Measurements from ENCODE around the gene GINS1. TPM values are rescaled to one million over a fixed set of nuclear protein-coding genes. Genes with fewer than 3 reads are reported as not detected.

The GINS1 gene
- total RNA-seq, 1 donor from 2014 or later: not detected

- Histone ChIP-seq H3K27me3 (no peaks in the 10 kb centered on the region), H3K27ac (no peak overlapping the region), H3K4me1 (no peaks in the 10 kb centered on the region), H3K4me3 (no peak overlapping the region), H3K9me3 (no peaks in the 10 kb centered on the region), H3K36me3 (peaks cover 37 to 44% of the 10 kb centered on the region in 2 donors)
- no peak for TF ChIP-seq CTCF (IDR thresholded peaks at IDR 0.05)
- intact Hi-C loops (cut with DNase I): no loop called here
- no peak for DNase-seq (ENCODE audit: low spot score in 2 of 2)
These were observed 44.9 kb downstream of the GINS1 start for GRCh38 chr20:25452333-25452732.

GRCh38 chr20:25453035-25453810 is 45.8 kb downstream of the GINS1 start:
- TF ChIP-seq CTCF (IDR thresholded peaks at IDR 0.05): no peak
- no peaks in the 10 kb centered on the region for H3K4me1 ChIP-seq
- no peak for DNase-seq (ENCODE audit: low spot score in 2 of 2)
- no peaks in the 10 kb centered on the region for H3K27me3 ChIP-seq
- intact Hi-C loops (cut with DNase I): no loop called here
- H3K4me3 ChIP-seq: no peak overlapping the region
- no peaks in the 10 kb centered on the region for H3K9me3 ChIP-seq
- H3K27ac ChIP-seq: no peak overlapping the region
- H3K36me3 ChIP-seq: peaks cover 44 to 50% of the 10 kb centered on the region in 2 donors

GRCh38 chr20:25454153-25454900 is 46.9 kb downstream of the GINS1 start:
- H3K27me3 ChIP-seq: no peaks in the 10 kb centered on the region
- H3K36me3 ChIP-seq: peaks cover 52 to 59% of the 10 kb centered on the region in 2 donors
- H3K4me1 ChIP-seq: no peaks in the 10 kb centered on the region
- no peak overlapping the region for H3K27ac ChIP-seq
- no peaks in the 10 kb centered on the region for H3K9me3 ChIP-seq
- no peak overlapping the region for H3K4me3 ChIP-seq
- DNase-seq (ENCODE audit: low spot score in 2 of 2): no peak
- no peak for TF ChIP-seq CTCF (IDR thresholded peaks at IDR 0.05)
- intact Hi-C loops (cut with DNase I): no loop called here

- no peak overlapping the region for H3K4me3 ChIP-seq
- H3K9me3 ChIP-seq: no peaks in the 10 kb centered on the region
- intact Hi-C loops (cut with DNase I): no loop called here
- H3K4me1 ChIP-seq: no peaks in the 10 kb centered on the region
- peaks cover 66 to 71% of the 10 kb centered on the region in 2 donors for H3K36me3 ChIP-seq
- no peaks in the 10 kb centered on the region for H3K27me3 ChIP-seq
- no peak overlapping the region for H3K27ac ChIP-seq
- TF ChIP-seq CTCF (IDR thresholded peaks at IDR 0.05): no peak
- no peak for DNase-seq (ENCODE audit: low spot score in 2 of 2)
These were observed 50.6 kb downstream of the GINS1 start for GRCh38 chr20:25457886-25458680.

- H3K27ac ChIP-seq: no peak overlapping the region
- H3K9me3 ChIP-seq: no peaks in the 10 kb centered on the region
- no peak overlapping the region for H3K4me3 ChIP-seq
- no peaks in the 10 kb centered on the region for H3K27me3 ChIP-seq
- TF ChIP-seq CTCF (IDR thresholded peaks at IDR 0.05): no peak
- DNase-seq (ENCODE audit: low spot score in 2 of 2): no peak
- H3K4me1 ChIP-seq: no peaks in the 10 kb centered on the region
- intact Hi-C loops (cut with DNase I): no loop called here
- H3K36me3 ChIP-seq: peaks cover 55 to 71% of the 10 kb centered on the region in 2 donors
These were observed 51.8 kb downstream of the GINS1 start for GRCh38 chr20:25459111-25459830.

Data from ascending aorta (tissue), 2 donors.